ENCODE data around the gene PIM3. TPM values are rescaled to one million over a fixed set of nuclear protein-coding genes. Genes with fewer than 3 reads are reported as not detected.
A peak's percentile ranks its signal among the peaks of the same experiment; 100 is the strongest.

The PIM3 gene
- 61.5 TPM for total RNA-seq
- long read RNA-seq, transcript PIM3-201 (6 exons, 2,369 nt) = major isoform, 562 of 715 reads
- long read RNA-seq, partial matches to known transcripts = 122 of 715 reads
- long read RNA-seq, other reads (novel, unspliced or antisense) = 31 of 715 reads

GRCh38 chr22:49960159-49961004, at the start of gene PIM3:
TSS of gene PIM3 (plus strand) at chr22:49960772. CDS start at chr22:49960948, 176 bp downstream.
- DNase-seq (peak; percentile 97), ATAC-seq (ENCODE audit: poor library complexity) (peak; percentile 83)
- intact Hi-C loops (cut with DNase I) = loop anchor here (2.0 kb wide), 1 partner anchor 26 kb away; no protein-coding TSS in a partner anchor

- no peak for ATAC-seq (ENCODE audit: poor library complexity)
- no peak for DNase-seq
- intact Hi-C loops (cut with DNase I) = loop anchor here (10.0 kb wide), 1 partner anchor 127 kb away; no protein-coding TSS in a partner anchor
These were observed 48.5 kb upstream of the PIM3 start for GRCh38 chr22:49911881-49912625.

GRCh38 chr22:49913026-49913425, 47.5 kb upstream of the PIM3 start:
- DNase-seq (no peak), ATAC-seq (ENCODE audit: poor library complexity) (no peak)
- intact Hi-C loops (cut with DNase I) = loop anchor here (10.0 kb wide), 1 partner anchor 128 kb away; no protein-coding TSS in a partner anchor

GRCh38 chr22:49913446-49913845, 47.1 kb upstream of the PIM3 start:
- no peak for ATAC-seq (ENCODE audit: poor library complexity)
- DNase-seq = no peak
- intact Hi-C loops (cut with DNase I) = loop anchor here (10.0 kb wide), 1 partner anchor 129 kb away; no protein-coding TSS in a partner anchor

- DNase-seq = no peak
- ATAC-seq (ENCODE audit: poor library complexity) = no peak
- intact Hi-C loops (cut with DNase I) = loop anchor here (10.0 kb wide), 1 partner anchor 129 kb away; no protein-coding TSS in a partner anchor
These were observed 46.3 kb upstream of the PIM3 start for GRCh38 chr22:49914256-49914655.

GRCh38 chr22:49915610-49916009, 45.0 kb upstream of the PIM3 start:
- intact Hi-C loops (cut with DNase I) = loop anchor here (10.0 kb wide), 1 partner anchor 131 kb away; no protein-coding TSS in a partner anchor
- ATAC-seq (ENCODE audit: poor library complexity) = no peak
- no peak for DNase-seq

- no peak for DNase-seq
These were observed 43.7 kb upstream of the PIM3 start for GRCh38 chr22:49916831-49917230.

GRCh38 chr22:49917974-49918910, 42.3 kb upstream of the PIM3 start, which contains the start of the genes ALG12 and CRELD2:
TSS of gene ALG12 (minus strand) at chr22:49918438. CDS start at chr22:49913765, 4,673 bp downstream.
TSS of gene CRELD2 (plus strand) at chr22:49918634. CDS start at chr22:49918770, 136 bp downstream.
- peak; percentile 99 for DNase-seq
- intact Hi-C loops (cut with DNase I) = loop anchor here (10.0 kb wide), 1 partner anchor 133 kb away; no protein-coding TSS in a partner anchor
- ATAC-seq (ENCODE audit: poor library complexity) = peak; percentile 97

More at GRCh38 chr22:49916831-49917230, 43.7 kb upstream of the PIM3 start:
- intact Hi-C loops (cut with DNase I) = loop anchor here (10.0 kb wide), 1 partner anchor 132 kb away; no protein-coding TSS in a partner anchor
- no peak for ATAC-seq (ENCODE audit: poor library complexity)

- no peak for DNase-seq
- ATAC-seq (ENCODE audit: poor library complexity) = no peak
- intact Hi-C loops (cut with DNase I) = loop anchor here (10.0 kb wide), 1 partner anchor 134 kb away; no protein-coding TSS in a partner anchor
These were observed 41.4 kb upstream of the PIM3 start for GRCh38 chr22:49918911-49919881.

- DNase-seq (no peak), ATAC-seq (ENCODE audit: poor library complexity) (no peak)
- intact Hi-C loops (cut with DNase I) = no loop called here
These were observed 39.7 kb upstream of the PIM3 start for GRCh38 chr22:49920859-49921258.

GRCh38 chr22:49921508-49922278, 38.9 kb upstream of the PIM3 start:
- intact Hi-C loops (cut with DNase I) = no loop called here
- ATAC-seq (ENCODE audit: poor library complexity) (no peak), DNase-seq (no peak)

- ATAC-seq (ENCODE audit: poor library complexity) (no peak), DNase-seq (no peak)
- intact Hi-C loops (cut with DNase I) = no loop called here
These were observed 38.1 kb upstream of the PIM3 start for GRCh38 chr22:49922484-49922883.

GRCh38 chr22:49922926-49923325, 37.6 kb upstream of the PIM3 start:
- ATAC-seq (ENCODE audit: poor library complexity) = no peak
- DNase-seq = no peak
- intact Hi-C loops (cut with DNase I) = no loop called here

- intact Hi-C loops (cut with DNase I) = no loop called here
- ATAC-seq (ENCODE audit: poor library complexity) (no peak), DNase-seq (no peak)
These were observed 37.1 kb upstream of the PIM3 start for GRCh38 chr22:49923445-49923844.

- intact Hi-C loops (cut with DNase I) = no loop called here
These were observed 36.3 kb upstream of the PIM3 start for GRCh38 chr22:49924113-49924833.

More at GRCh38 chr22:49924113-49924833, 36.3 kb upstream of the PIM3 start:
- ATAC-seq (ENCODE audit: poor library complexity) = no peak
- DNase-seq = no peak
